Endothelial cell (in vitro differentiated cells): Measurements from ENCODE around the gene HSDL2. TPM values are rescaled to one million over a fixed set of nuclear protein-coding genes. Genes with fewer than 3 reads are reported as not detected.

Source experiments
- DNase-seq: peaks from one replicate; pipeline ENCODE4 v3.0.0; 2021; ENCODE audit warnings: low spot score
- H3K27ac Mint-ChIP-seq: one replicate; pipeline ENCODE4 v1.8.0; 2021; ENCODE audit warnings: mixed read lengths, inconsistent platforms; ENCODE audit not compliant: unreplicated experiment
- H3K27me3 Mint-ChIP-seq: one replicate; pipeline ENCODE4 v1.8.0; 2021; ENCODE audit warnings: mild to moderate bottlenecking, moderate library complexity, mixed read lengths, inconsistent platforms; ENCODE audit not compliant: unreplicated experiment
- H3K36me3 Mint-ChIP-seq: one replicate; pipeline ENCODE4 v1.8.0; 2021; ENCODE audit warnings: mild to moderate bottlenecking, low read depth, mixed read lengths, inconsistent platforms; ENCODE audit not compliant: unreplicated experiment
- H3K4me1 Mint-ChIP-seq: one replicate; pipeline ENCODE4 v1.8.0; 2021; ENCODE audit warnings: mild to moderate bottlenecking, mixed read lengths, inconsistent platforms; ENCODE audit not compliant: unreplicated experiment
- H3K4me3 Mint-ChIP-seq: one replicate; pipeline ENCODE4 v1.8.0; 2021; ENCODE audit warnings: mild to moderate bottlenecking, mixed read lengths, inconsistent platforms; ENCODE audit not compliant: unreplicated experiment
- H3K9me3 Mint-ChIP-seq: one replicate; pipeline ENCODE4 v1.8.0; 2021; ENCODE audit warnings: mixed read lengths, inconsistent platforms; ENCODE audit not compliant: unreplicated experiment
- total RNA-seq: library from RNA; stranded (reverse); fragmentation: NEBNext Ultra II Directional; extraction: Animal tissue kit (Norgen Biotek cat#: 25700); gene quantifications from one replicate; pipeline ENCODE4 v1.2.1, GENCODE V29; 2021; ENCODE audit not compliant: unreplicated experiment
- TF ChIP-seq, protein P1 (sequence below): fragments of 200-600 bp; sonication (generic); IDR thresholded peaks from one replicate; pipeline ENCODE4 v1.5.0; 2021; ENCODE audit warnings: antibody characterized with exemption; ENCODE audit not compliant: unreplicated experiment

Gene HSDL2
- total RNA-seq, 1 donor from 2014 or later, result 7.9 TPM

DNA sequence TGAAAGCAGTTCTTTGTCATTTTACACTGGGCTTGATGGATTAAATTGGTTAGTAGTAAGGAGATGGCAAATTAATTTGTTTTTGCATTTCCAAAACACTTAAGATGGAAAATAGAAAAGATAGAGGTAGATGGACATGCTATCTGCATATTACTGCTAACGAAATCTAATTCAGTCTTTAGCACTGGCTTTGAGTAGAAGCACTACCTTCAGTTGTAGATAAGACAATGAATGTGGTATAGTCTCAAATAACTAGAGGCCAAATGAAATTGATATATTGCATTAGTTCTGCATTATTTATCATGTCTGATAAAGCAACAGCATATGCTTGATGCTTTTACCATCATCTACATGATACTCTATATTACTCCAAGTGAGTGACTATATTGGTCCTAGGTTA lies 140.2 kb downstream of the HSDL2 start:
- Mint-ChIP-seq H3K36me3 (no peaks in the 10 kb centered on the region), H3K27me3 (no peaks in the 10 kb centered on the region), H3K4me3 (no peak overlapping the region), H3K9me3 (no peaks in the 10 kb centered on the region), H3K27ac (no peak overlapping the region), H3K4me1 (no peaks in the 10 kb centered on the region)
- TF ChIP-seq, protein P1, sequence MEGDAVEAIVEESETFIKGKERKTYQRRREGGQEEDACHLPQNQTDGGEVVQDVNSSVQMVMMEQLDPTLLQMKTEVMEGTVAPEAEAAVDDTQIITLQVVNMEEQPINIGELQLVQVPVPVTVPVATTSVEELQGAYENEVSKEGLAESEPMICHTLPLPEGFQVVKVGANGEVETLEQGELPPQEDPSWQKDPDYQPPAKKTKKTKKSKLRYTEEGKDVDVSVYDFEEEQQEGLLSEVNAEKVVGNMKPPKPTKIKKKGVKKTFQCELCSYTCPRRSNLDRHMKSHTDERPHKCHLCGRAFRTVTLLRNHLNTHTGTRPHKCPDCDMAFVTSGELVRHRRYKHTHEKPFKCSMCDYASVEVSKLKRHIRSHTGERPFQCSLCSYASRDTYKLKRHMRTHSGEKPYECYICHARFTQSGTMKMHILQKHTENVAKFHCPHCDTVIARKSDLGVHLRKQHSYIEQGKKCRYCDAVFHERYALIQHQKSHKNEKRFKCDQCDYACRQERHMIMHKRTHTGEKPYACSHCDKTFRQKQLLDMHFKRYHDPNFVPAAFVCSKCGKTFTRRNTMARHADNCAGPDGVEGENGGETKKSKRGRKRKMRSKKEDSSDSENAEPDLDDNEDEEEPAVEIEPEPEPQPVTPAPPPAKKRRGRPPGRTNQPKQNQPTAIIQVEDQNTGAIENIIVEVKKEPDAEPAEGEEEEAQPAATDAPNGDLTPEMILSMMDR, result no peak
- no peak for DNase-seq

DNA sequence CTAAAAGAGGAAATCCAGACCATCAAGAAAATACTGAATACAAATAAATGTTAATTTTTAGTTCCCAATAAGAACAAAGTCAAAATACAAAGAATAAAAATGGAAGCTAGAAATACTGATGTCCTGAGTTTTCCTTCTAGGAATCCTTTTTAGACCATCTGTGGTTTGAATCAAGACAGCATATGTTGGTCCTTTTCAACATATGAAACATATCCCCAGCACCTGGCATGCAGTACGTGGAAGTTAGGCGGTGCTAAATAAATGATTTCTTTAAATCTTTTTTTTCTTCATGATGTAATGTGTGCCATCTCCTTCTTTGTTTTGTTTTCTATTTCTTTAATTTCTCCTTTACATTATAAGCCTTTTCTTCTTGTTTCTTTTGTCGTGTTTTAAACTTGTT lies 140.7 kb downstream of the HSDL2 start:
- Mint-ChIP-seq H3K27me3 (no peaks in the 10 kb centered on the region), H3K4me1 (no peaks in the 10 kb centered on the region)

More for the DNA sequence above, 140.7 kb downstream of the HSDL2 start:
- Mint-ChIP-seq H3K9me3 (no peaks in the 10 kb centered on the region), H3K36me3 (no peaks in the 10 kb centered on the region), H3K27ac (no peak overlapping the region), H3K4me3 (no peak overlapping the region)
- DNase-seq, result no peak
- TF ChIP-seq, protein P1, result no peak

Other genes with a start within 250 kb of the HSDL2 start
- gene SUSD1, start 204.8 kb upstream of the HSDL2 start, total RNA-seq, result 5.7 TPM
- 94.0 TPM for gene PTBP3, start 46.5 kb upstream of the HSDL2 start, total RNA-seq
- 15.1 TPM for gene KIAA1958, start 106.7 kb downstream of the HSDL2 start, total RNA-seq